MM.1S (cell line): ENCODE results near the gene MRPL27.

Experiments used
- EZH2 ChIP-seq: fragments of 300-600 bp; sonication (generic); optimal IDR thresholded peaks from 2 replicates; pipeline ENCODE3; 2017; ENCODE audit warnings: low read depth, mild to moderate bottlenecking, antibody characterized with exemption, low read length, mixed read lengths
- EZH2phosphoT487 ChIP-seq: fragments of 300-600 bp; sonication (generic); IDR thresholded peaks from 2 replicates; pipeline ENCODE4 v1.6.1; 2018; ENCODE audit warnings: antibody characterized with exemption, low read length
- TF ChIP-seq, protein P1 (sequence below): fragments of 300-600 bp; sonication (generic); IDR thresholded peaks from 2 replicates; pipeline ENCODE4 v1.5.1; 2016; ENCODE audit warnings: antibody characterized with exemption, low read length, mixed read lengths

DNA sequence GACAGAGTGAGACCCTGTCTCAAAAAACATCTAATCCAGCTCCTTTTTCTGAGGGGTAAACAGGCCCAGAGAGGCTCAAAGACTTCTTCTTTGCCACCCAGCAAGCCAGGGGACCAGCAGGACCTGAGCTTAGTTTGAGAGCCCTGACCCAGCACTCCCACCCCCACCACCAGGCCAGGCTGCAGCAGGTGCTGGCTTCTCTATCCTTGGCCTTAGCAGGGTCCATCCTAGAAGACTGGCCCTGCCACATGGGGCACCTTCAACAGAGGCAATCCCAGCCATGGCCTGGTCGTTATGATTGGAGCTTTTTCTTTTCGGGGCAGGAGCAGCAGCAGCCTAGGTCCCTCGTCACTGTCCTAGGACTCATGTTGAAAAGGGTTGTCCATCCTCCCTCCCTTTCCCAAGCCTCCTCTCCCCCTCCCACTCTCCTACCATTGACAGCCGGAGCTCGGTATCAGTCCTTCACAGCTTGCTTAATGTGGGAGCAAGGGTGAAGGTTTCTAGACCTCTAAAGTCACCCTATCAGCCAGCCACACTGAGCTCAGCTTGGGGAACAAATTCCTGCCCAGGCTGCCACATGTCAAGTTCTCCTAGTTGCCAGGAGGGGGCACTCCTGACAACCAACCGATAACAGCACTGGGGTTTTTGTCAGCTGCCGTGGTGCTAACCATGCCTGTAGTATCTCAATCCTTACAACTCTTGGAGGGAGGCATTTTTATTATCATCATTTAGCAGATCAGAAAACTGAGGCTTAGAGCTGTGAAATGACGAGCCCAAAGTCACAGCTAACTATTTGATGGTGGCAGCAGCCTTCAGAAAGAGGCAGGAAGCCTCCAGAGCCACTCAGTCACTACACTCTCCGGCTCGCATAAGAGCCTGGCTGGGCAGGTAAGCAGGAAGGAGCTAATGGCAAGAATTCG lies 11.2 kb downstream of the MRPL27 start:
- TF ChIP-seq, protein P1, sequence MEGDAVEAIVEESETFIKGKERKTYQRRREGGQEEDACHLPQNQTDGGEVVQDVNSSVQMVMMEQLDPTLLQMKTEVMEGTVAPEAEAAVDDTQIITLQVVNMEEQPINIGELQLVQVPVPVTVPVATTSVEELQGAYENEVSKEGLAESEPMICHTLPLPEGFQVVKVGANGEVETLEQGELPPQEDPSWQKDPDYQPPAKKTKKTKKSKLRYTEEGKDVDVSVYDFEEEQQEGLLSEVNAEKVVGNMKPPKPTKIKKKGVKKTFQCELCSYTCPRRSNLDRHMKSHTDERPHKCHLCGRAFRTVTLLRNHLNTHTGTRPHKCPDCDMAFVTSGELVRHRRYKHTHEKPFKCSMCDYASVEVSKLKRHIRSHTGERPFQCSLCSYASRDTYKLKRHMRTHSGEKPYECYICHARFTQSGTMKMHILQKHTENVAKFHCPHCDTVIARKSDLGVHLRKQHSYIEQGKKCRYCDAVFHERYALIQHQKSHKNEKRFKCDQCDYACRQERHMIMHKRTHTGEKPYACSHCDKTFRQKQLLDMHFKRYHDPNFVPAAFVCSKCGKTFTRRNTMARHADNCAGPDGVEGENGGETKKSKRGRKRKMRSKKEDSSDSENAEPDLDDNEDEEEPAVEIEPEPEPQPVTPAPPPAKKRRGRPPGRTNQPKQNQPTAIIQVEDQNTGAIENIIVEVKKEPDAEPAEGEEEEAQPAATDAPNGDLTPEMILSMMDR: peak; percentile 81
- TF ChIP-seq EZH2 (no peak), EZH2phosphoT487 (no peak)
